GM23338 (cell line): Measurements from ENCODE around the gene HRK. TPM values are rescaled to one million over a fixed set of nuclear protein-coding genes. Genes with fewer than 3 reads are reported as not detected.

Source experiments
- ATAC-seq: fragments of 200-7000 bp; cut with Tn5 transposase; 3 replicates; pipeline ENCODE4 v1.9.1; 2020
- DNase-seq: peaks from one replicate; pipeline ENCODE4 v3.0.0-alpha.2; 2015; ENCODE audit warnings: low spot score
- H2AFZ ChIP-seq: fragments of 200-600 bp; sonication (generic); 2 replicates; pipeline ENCODE4 v1.8.0; 2016; ENCODE audit warnings: antibody characterized with exemption, mild to moderate bottlenecking, moderate library complexity
- H3F3A ChIP-seq: fragments of 200-600 bp; sonication (generic); replicated peaks from 2 replicates; pipeline ENCODE4 v1.8.0; 2017; ENCODE audit warnings: antibody characterized with exemption, mixed run types, low read depth
- H3K27ac ChIP-seq: fragments of 200-600 bp; sonication (generic); 2 replicates; pipeline ENCODE4 v1.6.1; 2016; ENCODE audit warnings: low read depth
- H3K27me3 ChIP-seq: fragments of 200-600 bp; sonication (generic); 2 replicates; pipeline ENCODE4 v1.8.0; 2016; ENCODE audit warnings: mild to moderate bottlenecking, mixed run types, moderate library complexity; ENCODE audit not compliant: insufficient read depth
- H3K36me3 ChIP-seq: fragments of 200-600 bp; sonication (generic); 2 replicates; pipeline ENCODE4 v1.8.0; 2016; ENCODE audit warnings: mild to moderate bottlenecking; ENCODE audit not compliant: insufficient read depth
- H3K4me1 ChIP-seq: fragments of 200-600 bp; sonication (generic); 2 replicates; pipeline ENCODE4 v1.8.0; 2016; ENCODE audit warnings: mild to moderate bottlenecking, moderate library complexity; ENCODE audit not compliant: insufficient read depth
- H3K4me2 ChIP-seq: fragments of 200-600 bp; sonication (generic); 2 replicates; pipeline ENCODE4 v1.7.1; 2017; ENCODE audit warnings: mixed run types
- H3K4me3 ChIP-seq: fragments of 200-600 bp; sonication (generic); 2 replicates; pipeline ENCODE4 v1.6.1; 2016; ENCODE audit warnings: mixed run types
- H3K79me2 ChIP-seq: fragments of 200-600 bp; sonication (generic); replicated peaks from 2 replicates; pipeline ENCODE4 v1.8.0; 2017; ENCODE audit warnings: mild to moderate bottlenecking; ENCODE audit not compliant: insufficient read depth
- H3K9me2 ChIP-seq: fragments of 200-600 bp; sonication (generic); 2 replicates; pipeline ENCODE4 v1.8.0; 2017; ENCODE audit not compliant: insufficient read depth
- H4K20me1 ChIP-seq: fragments of 200-600 bp; sonication (generic); replicated peaks from 2 replicates; pipeline ENCODE4 v1.8.0; 2017; ENCODE audit warnings: mild to moderate bottlenecking; ENCODE audit not compliant: insufficient read depth
- H3K27ac Mint-ChIP-seq: 2 replicates; pipeline ENCODE4 v1.8.0; 2020; ENCODE audit warnings: inconsistent platforms, mild to moderate bottlenecking, moderate library complexity, mixed read lengths
- H3K27me3 Mint-ChIP-seq: 3 replicates; pipeline ENCODE4 v1.8.0; 2022; ENCODE audit warnings: low read depth, mild to moderate bottlenecking, moderate library complexity, mixed read lengths, inconsistent platforms; ENCODE audit not compliant: insufficient read depth, poor library complexity
- H3K36me3 Mint-ChIP-seq: 3 replicates; pipeline ENCODE4 v1.8.0; 2021; ENCODE audit warnings: low read depth, mild to moderate bottlenecking, inconsistent platforms, moderate library complexity, mixed read lengths
- H3K4me1 Mint-ChIP-seq: 3 replicates; pipeline ENCODE4 v1.8.0; 2020; ENCODE audit warnings: mild to moderate bottlenecking, inconsistent platforms, mixed read lengths
- H3K4me3 Mint-ChIP-seq: 3 replicates; pipeline ENCODE4 v1.8.0; 2021; ENCODE audit warnings: moderate library complexity, mild to moderate bottlenecking, inconsistent platforms, mixed read lengths
- H3K9me3 Mint-ChIP-seq: 3 replicates; pipeline ENCODE4 v1.8.0; 2020; ENCODE audit warnings: moderate library complexity, mild to moderate bottlenecking, inconsistent platforms, mixed read lengths
- EZH2phosphoT487 ChIP-seq: fragments of 200-600 bp; sonication (generic); IDR thresholded peaks from one replicate; pipeline ENCODE4 v1.8.1; 2018; ENCODE audit warnings: antibody characterized with exemption; ENCODE audit not compliant: unreplicated experiment
- JUNB ChIP-seq: IDR thresholded peaks from one replicate; pipeline ENCODE4 v1.6.1; 2016; ENCODE audit warnings: antibody characterized with exemption; ENCODE audit not compliant: unreplicated experiment
- NANOG ChIP-seq: IDR thresholded peaks from 2 replicates; pipeline ENCODE4 v1.6.1; 2016; ENCODE audit warnings: antibody characterized with exemption, borderline replicate concordance
- POLR2AphosphoS5 ChIP-seq: IDR thresholded peaks from 2 replicates; pipeline ENCODE4 v1.6.1; 2016; ENCODE audit warnings: antibody characterized with exemption, low read depth
- STAT1 ChIP-seq: IDR thresholded peaks from one replicate; pipeline ENCODE4 v1.6.1; 2016; ENCODE audit warnings: antibody characterized with exemption; ENCODE audit not compliant: unreplicated experiment
- ZNF114 ChIP-seq: fragments of 250-450 bp; sonication (Bioruptor Pico); IDR thresholded peaks from 2 replicates; pipeline ENCODE4 v1.5.0; 2020; ENCODE audit warnings: mild to moderate bottlenecking, moderate library complexity
- ZNF331 ChIP-seq: fragments of 250-450 bp; sonication (Bioruptor Pico); IDR thresholded peaks from 2 replicates; pipeline ENCODE4 v1.5.0; 2020; ENCODE audit warnings: low read depth, mild to moderate bottlenecking, moderate library complexity
- polyA plus RNA-seq: library from polyadenylated mRNA; unstranded; fragments of >200 nt; fragmentation: Nextera tagmentation; extraction: Ambion mirVana; gene quantifications from 2 replicates; pipeline ENCODE4 v1.2.1, GENCODE V29; 2016
- total RNA-seq: library from RNA; depleted of rRNA; stranded (reverse); fragments of >200 nt; shearing (Covaris generic); gene quantifications from 2 replicates; pipeline ENCODE4 v1.2.3, GENCODE V29; 2014
- TF ChIP-seq, protein P1 (sequence below): fragments of 250-450 bp; sonication (Bioruptor Pico); IDR thresholded peaks from 2 replicates; pipeline ENCODE4 v1.5.0; 2020; ENCODE audit warnings: mild to moderate bottlenecking, moderate library complexity
- TF ChIP-seq, protein P2 (sequence below): IDR thresholded peaks from 2 replicates; pipeline ENCODE4 v1.6.1; 2016; ENCODE audit warnings: antibody characterized with exemption

Gene HRK
- total and polyA plus RNA-seq, 2 experiments from 2014 or later, result 1.7 to 1.9 TPM

DNA sequence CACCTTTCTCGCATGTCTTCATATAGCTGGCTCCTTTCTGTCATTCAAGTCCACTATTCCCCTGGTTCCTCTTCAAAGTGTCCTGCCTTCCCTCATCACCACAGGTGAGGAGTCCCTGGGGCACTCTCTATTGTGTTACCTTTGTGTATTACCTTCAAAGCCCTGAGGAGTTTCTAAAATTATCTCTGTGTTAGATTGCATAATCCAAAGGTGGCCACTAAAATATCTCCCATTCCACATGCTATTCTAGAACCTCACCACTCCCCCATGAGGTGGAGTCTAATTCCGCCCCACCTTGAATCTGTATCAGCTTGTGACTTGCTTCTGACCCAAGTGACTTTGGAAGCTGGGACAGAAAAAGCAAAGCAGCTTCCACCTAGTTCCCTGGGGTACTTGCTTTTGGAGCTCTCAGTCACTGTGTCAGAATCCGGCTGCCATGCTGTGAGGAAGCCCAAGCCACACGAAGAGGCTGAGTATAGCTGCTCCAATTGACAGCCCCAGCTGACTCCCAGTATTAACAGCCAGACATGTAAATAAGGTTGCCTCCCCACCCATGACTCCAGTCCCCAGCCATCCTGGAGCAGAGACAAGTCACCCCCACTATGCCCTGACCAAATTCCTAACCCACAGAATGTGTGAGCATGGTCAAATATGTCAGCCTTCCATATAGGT is 6.8 kb downstream of the HRK start (continued):
- TF ChIP-seq, protein P1, sequence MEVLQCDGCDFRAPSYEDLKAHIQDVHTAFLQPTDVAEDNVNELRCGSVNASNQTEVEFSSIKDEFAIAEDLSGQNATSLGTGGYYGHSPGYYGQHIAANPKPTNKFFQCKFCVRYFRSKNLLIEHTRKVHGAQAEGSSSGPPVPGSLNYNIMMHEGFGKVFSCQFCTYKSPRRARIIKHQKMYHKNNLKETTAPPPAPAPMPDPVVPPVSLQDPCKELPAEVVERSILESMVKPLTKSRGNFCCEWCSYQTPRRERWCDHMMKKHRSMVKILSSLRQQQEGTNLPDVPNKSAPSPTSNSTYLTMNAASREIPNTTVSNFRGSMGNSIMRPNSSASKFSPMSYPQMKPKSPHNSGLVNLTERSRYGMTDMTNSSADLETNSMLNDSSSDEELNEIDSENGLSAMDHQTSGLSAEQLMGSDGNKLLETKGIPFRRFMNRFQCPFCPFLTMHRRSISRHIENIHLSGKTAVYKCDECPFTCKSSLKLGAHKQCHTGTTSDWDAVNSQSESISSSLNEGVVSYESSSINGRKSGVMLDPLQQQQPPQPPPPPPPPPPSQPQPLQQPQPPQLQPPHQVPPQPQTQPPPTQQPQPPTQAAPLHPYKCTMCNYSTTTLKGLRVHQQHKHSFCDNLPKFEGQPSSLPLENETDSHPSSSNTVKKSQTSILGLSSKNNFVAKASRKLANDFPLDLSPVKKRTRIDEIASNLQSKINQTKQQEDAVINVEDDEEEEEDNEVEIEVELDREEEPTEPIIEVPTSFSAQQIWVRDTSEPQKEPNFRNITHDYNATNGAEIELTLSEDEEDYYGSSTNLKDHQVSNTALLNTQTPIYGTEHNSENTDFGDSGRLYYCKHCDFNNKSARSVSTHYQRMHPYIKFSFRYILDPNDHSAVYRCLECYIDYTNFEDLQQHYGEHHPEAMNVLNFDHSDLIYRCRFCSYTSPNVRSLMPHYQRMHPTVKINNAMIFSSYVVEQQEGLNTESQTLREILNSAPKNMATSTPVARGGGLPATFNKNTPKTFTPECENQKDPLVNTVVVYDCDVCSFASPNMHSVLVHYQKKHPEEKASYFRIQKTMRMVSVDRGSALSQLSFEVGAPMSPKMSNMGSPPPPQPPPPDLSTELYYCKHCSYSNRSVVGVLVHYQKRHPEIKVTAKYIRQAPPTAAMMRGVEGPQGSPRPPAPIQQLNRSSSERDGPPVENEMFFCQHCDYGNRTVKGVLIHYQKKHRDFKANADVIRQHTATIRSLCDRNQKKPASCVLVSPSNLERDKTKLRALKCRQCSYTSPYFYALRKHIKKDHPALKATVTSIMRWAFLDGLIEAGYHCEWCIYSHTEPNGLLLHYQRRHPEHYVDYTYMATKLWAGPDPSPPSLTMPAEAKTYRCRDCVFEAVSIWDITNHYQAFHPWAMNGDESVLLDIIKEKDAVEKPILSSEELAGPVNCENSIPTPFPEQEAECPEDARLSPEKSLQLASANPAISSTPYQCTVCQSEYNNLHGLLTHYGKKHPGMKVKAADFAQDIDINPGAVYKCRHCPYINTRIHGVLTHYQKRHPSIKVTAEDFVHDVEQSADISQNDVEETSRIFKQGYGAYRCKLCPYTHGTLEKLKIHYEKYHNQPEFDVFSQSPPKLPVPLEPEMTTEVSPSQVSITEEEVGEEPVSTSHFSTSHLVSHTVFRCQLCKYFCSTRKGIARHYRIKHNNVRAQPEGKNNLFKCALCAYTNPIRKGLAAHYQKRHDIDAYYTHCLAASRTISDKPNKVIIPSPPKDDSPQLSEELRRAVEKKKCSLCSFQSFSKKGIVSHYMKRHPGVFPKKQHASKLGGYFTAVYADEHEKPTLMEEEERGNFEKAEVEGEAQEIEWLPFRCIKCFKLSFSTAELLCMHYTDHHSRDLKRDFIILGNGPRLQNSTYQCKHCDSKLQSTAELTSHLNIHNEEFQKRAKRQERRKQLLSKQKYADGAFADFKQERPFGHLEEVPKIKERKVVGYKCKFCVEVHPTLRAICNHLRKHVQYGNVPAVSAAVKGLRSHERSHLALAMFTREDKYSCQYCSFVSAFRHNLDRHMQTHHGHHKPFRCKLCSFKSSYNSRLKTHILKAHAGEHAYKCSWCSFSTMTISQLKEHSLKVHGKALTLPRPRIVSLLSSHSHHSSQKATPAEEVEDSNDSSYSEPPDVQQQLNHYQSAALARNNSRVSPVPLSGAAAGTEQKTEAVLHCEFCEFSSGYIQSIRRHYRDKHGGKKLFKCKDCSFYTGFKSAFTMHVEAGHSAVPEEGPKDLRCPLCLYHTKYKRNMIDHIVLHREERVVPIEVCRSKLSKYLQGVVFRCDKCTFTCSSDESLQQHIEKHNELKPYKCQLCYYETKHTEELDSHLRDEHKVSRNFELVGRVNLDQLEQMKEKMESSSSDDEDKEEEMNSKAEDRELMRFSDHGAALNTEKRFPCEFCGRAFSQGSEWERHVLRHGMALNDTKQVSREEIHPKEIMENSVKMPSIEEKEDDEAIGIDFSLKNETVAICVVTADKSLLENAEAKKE, result no peak
- TF ChIP-seq EZH2phosphoT487, result no peak

DNA sequence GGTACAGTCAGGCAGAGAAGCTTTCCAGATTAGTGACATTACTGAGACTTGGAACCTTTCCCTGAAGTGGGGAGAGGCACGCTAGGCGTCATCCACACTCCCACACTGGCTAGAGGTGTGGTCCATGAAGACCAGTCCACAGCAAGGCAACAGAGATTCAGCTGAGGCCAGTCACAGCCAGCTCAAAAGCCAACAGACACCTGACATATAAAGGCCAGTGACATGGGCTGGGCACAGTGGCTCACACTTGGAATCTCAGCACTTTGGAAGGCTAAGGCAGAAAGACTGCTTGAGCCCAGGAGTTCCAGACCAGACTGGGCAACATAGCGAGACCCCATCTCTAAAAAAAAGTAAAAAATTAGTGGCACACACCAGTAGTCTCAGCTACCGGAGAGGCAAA is 10.9 kb downstream of the HRK start:
- Histone ChIP-seq H3K4me1 (no peaks in the 10 kb centered on the region), H4K20me1 (no peaks in the 10 kb centered on the region), H3K79me2 (no peaks in the 10 kb centered on the region), H3K27me3 (peaks cover 11% of the 10 kb centered on the region; the same call in 1 of the 2 replicates), H3K27ac (no peak overlapping the region), H3K9me2 (no peaks in the 10 kb centered on the region), H3F3A (no peaks in the 10 kb centered on the region), H3K36me3 (no peaks in the 10 kb centered on the region), H3K4me2 (no peak overlapping the region), H2AFZ (no peak overlapping the region), H3K4me3 (no peak overlapping the region)
- H3K9me3 Mint-ChIP-seq, result peaks cover 4% of the 10 kb centered on the region; the same call in 1 of the 3 replicates
- H3K4me3 Mint-ChIP-seq, result no peak overlapping the region
- H3K27ac Mint-ChIP-seq, result no peak overlapping the region
- H3K27me3 Mint-ChIP-seq, result peaks cover 5% of the 10 kb centered on the region
- peaks cover 2% of the 10 kb centered on the region; the same call in 1 of the 3 replicates for H3K4me1 Mint-ChIP-seq
- no peak for ATAC-seq
- DNase-seq, result no peak
- H3K36me3 Mint-ChIP-seq, result peaks cover 6% of the 10 kb centered on the region
- no peak for TF ChIP-seq POLR2AphosphoS5
- no peak for TF ChIP-seq JUNB
- TF ChIP-seq, protein P2, sequence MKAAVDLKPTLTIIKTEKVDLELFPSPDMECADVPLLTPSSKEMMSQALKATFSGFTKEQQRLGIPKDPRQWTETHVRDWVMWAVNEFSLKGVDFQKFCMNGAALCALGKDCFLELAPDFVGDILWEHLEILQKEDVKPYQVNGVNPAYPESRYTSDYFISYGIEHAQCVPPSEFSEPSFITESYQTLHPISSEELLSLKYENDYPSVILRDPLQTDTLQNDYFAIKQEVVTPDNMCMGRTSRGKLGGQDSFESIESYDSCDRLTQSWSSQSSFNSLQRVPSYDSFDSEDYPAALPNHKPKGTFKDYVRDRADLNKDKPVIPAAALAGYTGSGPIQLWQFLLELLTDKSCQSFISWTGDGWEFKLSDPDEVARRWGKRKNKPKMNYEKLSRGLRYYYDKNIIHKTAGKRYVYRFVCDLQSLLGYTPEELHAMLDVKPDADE, result no peak
- no peak for TF ChIP-seq NANOG
- no peak for TF ChIP-seq STAT1
- no peak for TF ChIP-seq ZNF331 (CRISPR knock-in tag)
- TF ChIP-seq, protein P1, result no peak
- TF ChIP-seq ZNF114 (CRISPR knock-in tag), result no peak
